ENCODE measurements around the gene PACRGL. TPM values are rescaled to one million over a fixed set of nuclear protein-coding genes. Genes with fewer than 3 reads are reported as not detected.

Gene PACRGL
- total RNA-seq, 2 donors from 2014 or later, result 10.3 to 53.6 TPM

DNA sequence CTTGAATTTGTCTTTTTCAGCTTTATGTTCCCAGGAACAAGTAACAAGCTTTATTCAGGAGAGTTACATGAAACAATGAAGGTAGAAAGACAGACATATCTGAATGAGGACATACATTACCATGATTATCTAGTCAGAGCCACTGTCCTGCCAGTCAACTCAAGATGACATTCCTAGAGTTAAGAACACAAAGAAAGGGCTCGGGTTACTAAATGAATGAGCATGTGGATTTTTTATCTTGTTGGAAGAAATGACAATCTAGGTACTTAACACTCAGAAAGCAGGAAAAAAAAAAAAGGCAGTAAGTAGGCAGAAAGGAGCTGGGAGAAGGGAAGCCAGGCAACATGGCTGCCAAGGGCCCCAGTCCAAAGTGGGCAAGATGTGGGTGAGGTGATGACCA lies 28.0 kb upstream of the PACRGL start:
- no peaks in the 10 kb centered on the region for H3K36me3 ChIP-seq
- H3K27ac ChIP-seq, result no peak overlapping the region
- no peaks in the 10 kb centered on the region for H3K27me3 ChIP-seq (replicated peaks; ENCODE audit: insufficient read depth)
- no peaks in the 10 kb centered on the region for H3K4me1 ChIP-seq (ENCODE audit: control insufficient read depth in 1 of 2, low read depth in 2 of 2)
- no peak for ATAC-seq (ENCODE audit: insufficient number of reproducible peaks, low FRiP score, low read depth)
- no peak for DNase-seq (ENCODE audit: low spot score)
- TF ChIP-seq, protein P1, sequence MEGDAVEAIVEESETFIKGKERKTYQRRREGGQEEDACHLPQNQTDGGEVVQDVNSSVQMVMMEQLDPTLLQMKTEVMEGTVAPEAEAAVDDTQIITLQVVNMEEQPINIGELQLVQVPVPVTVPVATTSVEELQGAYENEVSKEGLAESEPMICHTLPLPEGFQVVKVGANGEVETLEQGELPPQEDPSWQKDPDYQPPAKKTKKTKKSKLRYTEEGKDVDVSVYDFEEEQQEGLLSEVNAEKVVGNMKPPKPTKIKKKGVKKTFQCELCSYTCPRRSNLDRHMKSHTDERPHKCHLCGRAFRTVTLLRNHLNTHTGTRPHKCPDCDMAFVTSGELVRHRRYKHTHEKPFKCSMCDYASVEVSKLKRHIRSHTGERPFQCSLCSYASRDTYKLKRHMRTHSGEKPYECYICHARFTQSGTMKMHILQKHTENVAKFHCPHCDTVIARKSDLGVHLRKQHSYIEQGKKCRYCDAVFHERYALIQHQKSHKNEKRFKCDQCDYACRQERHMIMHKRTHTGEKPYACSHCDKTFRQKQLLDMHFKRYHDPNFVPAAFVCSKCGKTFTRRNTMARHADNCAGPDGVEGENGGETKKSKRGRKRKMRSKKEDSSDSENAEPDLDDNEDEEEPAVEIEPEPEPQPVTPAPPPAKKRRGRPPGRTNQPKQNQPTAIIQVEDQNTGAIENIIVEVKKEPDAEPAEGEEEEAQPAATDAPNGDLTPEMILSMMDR (IDR thresholded peaks at IDR 0.05), result no peak
- H3K4me3 ChIP-seq, result no peak overlapping the region
- H3K9me3 ChIP-seq, result no peaks in the 10 kb centered on the region

DNA sequence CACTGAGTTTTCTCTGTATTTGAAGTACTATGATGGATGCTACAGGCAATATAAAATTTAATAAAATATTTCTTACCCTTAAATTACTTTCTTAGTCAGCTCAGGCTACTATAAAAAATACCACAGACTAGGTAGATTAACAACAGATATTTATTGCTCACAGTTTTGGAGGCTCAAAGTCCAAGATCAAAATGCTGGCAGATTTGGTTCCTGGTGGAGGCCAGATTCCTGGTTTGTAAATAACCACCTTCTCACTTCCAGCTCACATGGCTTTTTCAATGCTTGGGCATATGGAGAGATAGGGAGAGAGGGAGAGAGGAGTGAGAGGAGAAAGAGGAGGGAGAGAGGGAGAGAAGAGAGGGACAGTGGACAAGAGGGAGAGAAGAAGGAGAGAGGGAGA lies 24.5 kb upstream of the PACRGL start:
- Histone ChIP-seq H3K4me1 (ENCODE audit: control insufficient read depth in 1 of 2, low read depth in 2 of 2) (no peaks in the 10 kb centered on the region), H3K27me3 (replicated peaks; ENCODE audit: insufficient read depth) (no peaks in the 10 kb centered on the region), H3K9me3 (no peaks in the 10 kb centered on the region), H3K4me3 (no peak overlapping the region), H3K27ac (no peak overlapping the region), H3K36me3 (no peaks in the 10 kb centered on the region)
- no peak for DNase-seq (ENCODE audit: low spot score)
- TF ChIP-seq, protein P1 (IDR thresholded peaks at IDR 0.05), result no peak
- no peak for ATAC-seq (ENCODE audit: insufficient number of reproducible peaks, low FRiP score, low read depth)

DNA sequence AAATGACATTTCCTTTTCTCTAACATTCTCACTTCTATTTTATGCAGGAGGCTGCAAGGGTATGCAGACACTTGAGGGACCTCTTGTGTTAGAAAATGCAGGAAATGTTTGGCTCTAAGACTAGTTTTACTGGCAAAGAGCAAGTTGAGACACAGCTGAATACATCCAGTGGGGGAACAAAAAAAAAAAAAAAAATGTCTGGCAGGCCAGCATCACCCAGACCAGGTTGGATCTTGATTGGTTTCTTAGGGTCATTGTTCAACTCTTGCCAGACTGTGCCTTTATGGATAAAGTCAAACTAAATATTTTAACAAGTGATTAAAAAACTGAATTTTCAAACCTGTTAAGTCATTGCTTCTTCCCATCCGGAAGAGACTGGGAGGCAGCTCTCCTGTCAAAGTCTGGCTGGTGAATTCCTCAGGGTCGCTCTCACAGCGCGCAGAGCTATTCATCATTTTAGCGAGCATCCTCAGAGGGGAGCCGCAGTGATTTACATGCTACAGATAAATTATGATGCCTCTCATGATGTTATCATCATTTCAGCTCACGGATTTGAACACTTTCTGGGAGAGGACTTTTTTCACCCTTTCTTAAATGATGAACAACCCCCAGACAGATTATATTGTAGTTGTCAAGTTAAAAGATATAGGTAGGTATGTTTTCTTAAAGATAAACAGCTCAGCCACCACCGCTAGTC lies 23.6 kb upstream of the PACRGL start:
- H3K27me3 ChIP-seq (replicated peaks; ENCODE audit: insufficient read depth), result no peaks in the 10 kb centered on the region
- ATAC-seq (ENCODE audit: insufficient number of reproducible peaks, low FRiP score, low read depth) (no peak), DNase-seq (ENCODE audit: low spot score) (no peak)
- TF ChIP-seq, protein P1 (IDR thresholded peaks at IDR 0.05), result no peak
- no peaks in the 10 kb centered on the region for H3K36me3 ChIP-seq
- no peaks in the 10 kb centered on the region for H3K9me3 ChIP-seq
- H3K4me1 ChIP-seq (ENCODE audit: control insufficient read depth in 1 of 2, low read depth in 2 of 2), result no peaks in the 10 kb centered on the region
- no peak overlapping the region for H3K27ac ChIP-seq
- H3K4me3 ChIP-seq, result no peak overlapping the region

DNA sequence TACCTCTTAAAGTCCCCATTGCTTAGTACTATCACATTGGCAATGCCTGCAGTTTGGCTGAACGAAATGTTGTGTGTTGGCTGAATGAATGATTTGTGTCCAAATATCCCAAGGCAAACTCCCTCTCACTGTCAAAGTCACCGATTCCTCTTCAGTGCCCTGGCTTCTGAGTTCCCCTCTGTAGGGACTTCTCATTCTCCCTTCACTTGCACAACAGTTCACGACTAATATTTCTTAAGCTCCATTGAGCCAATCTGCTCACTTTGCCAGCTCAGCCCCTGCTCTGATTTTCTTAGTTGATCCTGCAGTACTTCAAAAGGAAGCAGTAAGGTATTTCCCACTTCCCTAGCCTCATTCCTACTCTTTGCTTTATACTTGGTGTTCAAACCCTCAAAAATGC lies 21.9 kb upstream of the PACRGL start:
- TF ChIP-seq, protein P1 (IDR thresholded peaks at IDR 0.05), result no peak
- DNase-seq (ENCODE audit: low spot score), result no peak
- no peak for ATAC-seq (ENCODE audit: insufficient number of reproducible peaks, low FRiP score, low read depth)
- Histone ChIP-seq H3K36me3 (no peaks in the 10 kb centered on the region), H3K27me3 (replicated peaks; ENCODE audit: insufficient read depth) (no peaks in the 10 kb centered on the region), H3K4me1 (ENCODE audit: control insufficient read depth in 1 of 2, low read depth in 2 of 2) (no peaks in the 10 kb centered on the region), H3K4me3 (no peak overlapping the region), H3K9me3 (no peaks in the 10 kb centered on the region), H3K27ac (no peak overlapping the region)

DNA sequence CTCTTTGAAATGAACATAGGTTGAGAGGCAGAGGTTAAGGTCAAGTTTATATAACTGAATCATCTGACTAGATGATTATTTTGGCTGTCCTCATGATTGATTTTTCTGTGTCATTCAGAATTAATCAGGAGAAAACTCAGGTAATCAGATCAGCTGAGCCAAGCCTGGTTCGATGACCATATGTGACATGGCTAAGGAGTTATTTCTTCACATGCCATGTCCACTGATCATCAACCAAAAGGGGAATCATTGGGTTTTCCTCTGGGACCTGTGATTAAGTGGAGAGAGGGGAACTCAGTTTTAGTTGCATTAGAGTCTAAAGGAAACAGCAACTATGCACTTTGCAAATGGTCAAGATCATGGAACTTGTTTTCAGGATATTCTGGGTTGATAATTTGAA lies 20.3 kb upstream of the PACRGL start:
- H3K36me3 ChIP-seq, result no peaks in the 10 kb centered on the region
- TF ChIP-seq, protein P1 (IDR thresholded peaks at IDR 0.05), result no peak
- H3K4me1 ChIP-seq (ENCODE audit: control insufficient read depth in 1 of 2, low read depth in 2 of 2), result no peaks in the 10 kb centered on the region
- no peaks in the 10 kb centered on the region for H3K9me3 ChIP-seq
- no peak overlapping the region for H3K4me3 ChIP-seq
- H3K27me3 ChIP-seq (replicated peaks; ENCODE audit: insufficient read depth), result no peaks in the 10 kb centered on the region
- no peak for ATAC-seq (ENCODE audit: insufficient number of reproducible peaks, low FRiP score, low read depth)
- no peak overlapping the region for H3K27ac ChIP-seq
- DNase-seq (ENCODE audit: low spot score), result no peak

Measured in thoracic aorta (tissue), 2 donors.